Measurements from ENCODE around the gene ASCL2.

ASCL2 gene

DNA sequence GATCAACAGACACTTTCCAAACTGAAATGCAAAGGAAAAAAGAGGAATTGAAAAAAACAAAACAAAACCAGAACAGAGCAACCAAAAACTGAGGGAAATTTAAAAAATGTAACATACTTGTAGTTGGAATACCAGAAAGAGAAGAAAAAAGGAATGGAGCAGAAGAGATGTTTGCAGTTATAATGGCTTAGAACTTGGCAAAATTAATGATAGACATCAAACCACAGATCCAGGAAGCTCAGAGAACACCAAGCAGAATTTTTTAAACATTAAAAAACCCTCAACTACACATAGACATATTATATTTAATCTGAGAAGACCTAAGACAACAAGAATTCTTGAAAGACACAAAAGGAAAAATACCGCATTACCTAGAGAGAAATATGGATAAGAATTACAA, 46.1 kb downstream of the ASCL2 start:
- no peak for DNase-seq

GRCh38 chr11:2223153-2223794, 47.1 kb downstream of the ASCL2 start:
- no peak for DNase-seq

DNA sequence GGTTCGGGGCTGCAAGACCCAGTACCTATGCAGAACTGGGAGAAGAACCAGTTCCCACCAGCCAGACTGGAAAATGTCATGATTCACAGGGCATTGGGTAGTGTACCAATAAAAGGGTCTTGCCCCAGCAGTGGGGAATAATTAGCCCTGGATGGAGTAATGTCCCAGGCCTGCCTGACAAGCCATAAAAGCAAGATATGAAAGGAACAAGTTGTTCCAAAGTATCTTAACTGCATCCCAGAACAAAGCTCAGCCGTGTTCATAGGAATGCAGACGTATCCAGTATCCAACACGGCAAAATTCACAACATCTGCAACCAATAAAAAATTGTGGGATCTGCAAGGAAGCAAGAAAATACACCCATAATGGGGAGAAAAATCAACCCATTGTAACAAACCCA, 47.9 kb downstream of the ASCL2 start:
- DNase-seq: no peak

GRCh38 chr11:2221591-2221990, 48.8 kb downstream of the ASCL2 start:
- no peak for DNase-seq

DNA sequence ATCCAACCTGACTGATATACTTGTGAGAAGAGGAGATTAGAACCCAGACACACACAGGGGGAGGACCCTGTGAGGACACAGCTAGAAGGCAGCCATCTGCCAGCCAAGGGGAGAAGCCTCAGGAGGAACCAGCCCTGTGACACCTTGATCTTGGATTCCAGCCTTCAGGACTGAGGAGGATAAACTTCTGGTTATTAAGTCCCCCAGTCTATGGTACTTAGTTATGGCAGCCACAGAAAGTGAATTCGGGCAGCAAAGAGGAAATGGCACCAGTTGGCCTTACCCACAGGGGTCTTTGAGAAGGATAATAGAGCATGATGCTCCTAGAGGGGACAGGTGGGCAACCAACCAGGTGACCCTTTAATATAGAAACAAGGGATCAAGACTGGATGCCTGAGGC, 49.4 kb downstream of the ASCL2 start:
- DNase-seq: no peak

GRCh38 chr11:2220173-2220771, 50.1 kb downstream of the ASCL2 start:
- no peak for DNase-seq

- DNase-seq: no peak
Observed at GRCh38 chr11:2219318-2220017, 50.9 kb downstream of the ASCL2 start.
